Neural crest cell (in vitro differentiated cells): ENCODE results near the gene RNU11. TPM values are rescaled to one million over a fixed set of nuclear protein-coding genes. Genes with fewer than 3 reads are reported as not detected.
A peak's percentile ranks its signal among the peaks of the same experiment; 100 is the strongest.

Experiments used
- DNase-seq: peaks from one replicate; pipeline ENCODE4 v3.0.0; 2021; ENCODE audit warnings: low read depth, mixed read lengths, low spot score
- H3K27ac Mint-ChIP-seq: one replicate; pipeline ENCODE4 v1.8.0; 2021; ENCODE audit warnings: mild to moderate bottlenecking, mixed read lengths; ENCODE audit not compliant: unreplicated experiment
- H3K27me3 Mint-ChIP-seq: 2 replicates; pipeline ENCODE4 v1.8.0; 2021; ENCODE audit warnings: low read depth, mild to moderate bottlenecking, mixed read lengths
- H3K36me3 Mint-ChIP-seq: 2 replicates; pipeline ENCODE4 v1.8.0; 2021; ENCODE audit warnings: low read depth, mild to moderate bottlenecking, mixed read lengths
- H3K4me1 Mint-ChIP-seq: 2 replicates; pipeline ENCODE4 v1.8.0; 2021; ENCODE audit warnings: mixed read lengths
- H3K4me3 Mint-ChIP-seq: one replicate; pipeline ENCODE4 v1.8.0; 2021; ENCODE audit warnings: mild to moderate bottlenecking, mixed read lengths
- H3K9me3 Mint-ChIP-seq: 2 replicates; pipeline ENCODE4 v1.8.0; 2021; ENCODE audit warnings: mixed read lengths
- total RNA-seq: library from RNA; stranded (reverse); gene quantifications from 2 replicates; pipeline ENCODE4 v1.2.1, GENCODE V29; 2021
- TF ChIP-seq, protein P1 (sequence below): fragments of 200-600 bp; sonication (generic); conservative IDR thresholded peaks from 2 replicates; pipeline ENCODE4 v1.5.0; 2021; ENCODE audit warnings: antibody characterized with exemption, mild to moderate bottlenecking

The RNU11 gene
- total RNA-seq, 1 donor from 2014 or later: not detected

DNA sequence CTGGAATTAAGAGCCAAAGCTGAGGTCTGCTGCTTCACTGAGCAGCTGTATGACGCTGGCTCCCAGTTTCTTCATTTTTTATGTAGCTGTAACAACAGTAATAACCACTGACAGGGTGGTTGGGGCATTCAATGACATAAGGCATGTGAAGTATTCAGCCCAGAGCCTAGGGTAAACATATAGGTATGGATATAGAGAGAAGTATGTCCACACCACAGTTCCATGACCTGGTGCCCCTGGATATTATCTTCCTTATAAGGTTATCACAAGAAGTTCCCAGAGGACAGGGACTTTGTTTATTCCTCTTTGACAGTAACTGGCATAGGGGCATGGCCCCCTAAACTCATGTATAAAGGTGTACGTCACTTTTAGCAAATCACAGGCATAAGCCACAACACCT lies 41.6 kb upstream of the RNU11 start:
- H3K27ac Mint-ChIP-seq: no peak overlapping the region
- no peaks in the 10 kb centered on the region for H3K27me3 Mint-ChIP-seq
- peaks cover 12% of the 10 kb centered on the region for H3K4me1 Mint-ChIP-seq
- DNase-seq: no peak
- no peaks in the 10 kb centered on the region for H3K9me3 Mint-ChIP-seq
- H3K4me3 Mint-ChIP-seq: no peak overlapping the region
- no peaks in the 10 kb centered on the region for H3K36me3 Mint-ChIP-seq
- TF ChIP-seq, protein P1, sequence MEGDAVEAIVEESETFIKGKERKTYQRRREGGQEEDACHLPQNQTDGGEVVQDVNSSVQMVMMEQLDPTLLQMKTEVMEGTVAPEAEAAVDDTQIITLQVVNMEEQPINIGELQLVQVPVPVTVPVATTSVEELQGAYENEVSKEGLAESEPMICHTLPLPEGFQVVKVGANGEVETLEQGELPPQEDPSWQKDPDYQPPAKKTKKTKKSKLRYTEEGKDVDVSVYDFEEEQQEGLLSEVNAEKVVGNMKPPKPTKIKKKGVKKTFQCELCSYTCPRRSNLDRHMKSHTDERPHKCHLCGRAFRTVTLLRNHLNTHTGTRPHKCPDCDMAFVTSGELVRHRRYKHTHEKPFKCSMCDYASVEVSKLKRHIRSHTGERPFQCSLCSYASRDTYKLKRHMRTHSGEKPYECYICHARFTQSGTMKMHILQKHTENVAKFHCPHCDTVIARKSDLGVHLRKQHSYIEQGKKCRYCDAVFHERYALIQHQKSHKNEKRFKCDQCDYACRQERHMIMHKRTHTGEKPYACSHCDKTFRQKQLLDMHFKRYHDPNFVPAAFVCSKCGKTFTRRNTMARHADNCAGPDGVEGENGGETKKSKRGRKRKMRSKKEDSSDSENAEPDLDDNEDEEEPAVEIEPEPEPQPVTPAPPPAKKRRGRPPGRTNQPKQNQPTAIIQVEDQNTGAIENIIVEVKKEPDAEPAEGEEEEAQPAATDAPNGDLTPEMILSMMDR: no peak

DNA sequence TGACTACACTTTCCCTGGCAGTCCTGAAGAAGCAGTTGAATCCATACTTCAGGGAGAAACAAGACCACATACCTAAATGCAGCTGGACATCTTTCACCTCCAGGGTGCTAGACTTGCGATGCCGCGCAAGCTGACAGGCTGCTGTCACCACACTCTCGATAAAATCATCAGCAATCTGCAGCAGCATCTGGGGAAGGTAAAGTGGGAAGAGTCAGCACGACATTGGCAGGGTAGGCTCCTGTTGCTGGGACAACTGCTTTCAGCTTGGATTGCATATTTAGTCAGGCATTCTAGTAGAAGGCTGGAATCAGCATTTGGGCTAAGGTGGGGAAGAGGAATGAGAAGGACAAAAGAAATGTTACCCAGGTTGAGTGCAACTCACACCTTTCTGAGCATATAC lies 35.2 kb upstream of the RNU11 start:
- TF ChIP-seq, protein P1: no peak
- Mint-ChIP-seq H3K4me1 (no peaks in the 10 kb centered on the region), H3K9me3 (no peaks in the 10 kb centered on the region), H3K36me3 (peaks cover 6% of the 10 kb centered on the region), H3K27ac (no peak overlapping the region), H3K27me3 (no peaks in the 10 kb centered on the region), H3K4me3 (no peak overlapping the region)
- no peak for DNase-seq

DNA sequence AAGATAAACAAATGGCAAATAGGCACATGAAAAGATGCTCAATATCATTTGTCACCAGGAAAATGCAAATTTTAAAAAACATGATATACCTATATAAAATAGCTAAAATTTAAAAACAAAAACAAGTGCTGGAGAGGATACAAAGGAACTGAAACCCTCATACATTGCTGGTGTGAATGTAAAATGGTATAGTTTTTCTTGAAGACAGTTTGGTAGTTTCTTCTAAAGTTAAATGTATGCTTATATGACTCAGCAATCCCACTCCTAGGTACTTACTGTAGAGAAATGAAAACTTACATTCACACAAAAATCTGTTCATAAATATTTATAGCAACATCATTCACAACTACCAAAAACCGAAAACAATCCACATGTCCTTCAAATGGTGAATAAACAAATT lies 16.7 kb upstream of the RNU11 start:
- Mint-ChIP-seq H3K36me3 (peaks cover 4% of the 10 kb centered on the region), H3K4me1 (no peaks in the 10 kb centered on the region), H3K9me3 (peaks cover 3% of the 10 kb centered on the region), H3K27ac (no peak overlapping the region), H3K4me3 (no peak overlapping the region), H3K27me3 (no peaks in the 10 kb centered on the region)
- DNase-seq: no peak
- TF ChIP-seq, protein P1: no peak

DNA sequence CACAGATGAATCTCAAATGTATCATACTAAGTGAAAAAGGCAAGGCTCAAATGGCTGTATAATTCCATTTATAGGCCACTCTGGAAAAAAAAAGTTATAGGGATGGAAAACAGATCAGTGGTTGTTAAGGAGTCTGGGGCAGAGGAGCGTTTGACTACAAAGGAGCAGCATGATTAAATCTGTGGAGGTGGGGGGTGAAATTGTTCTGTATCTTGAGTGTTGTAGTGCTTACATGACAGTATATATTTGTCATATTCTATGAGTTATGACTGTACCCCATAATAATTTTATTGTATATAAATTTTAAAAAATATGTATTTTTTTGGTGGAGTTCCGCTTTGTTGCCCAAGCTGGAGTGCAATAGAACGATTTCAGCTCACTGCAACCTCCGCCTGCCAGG lies 15.8 kb upstream of the RNU11 start:
- H3K27me3 Mint-ChIP-seq: no peaks in the 10 kb centered on the region
- H3K9me3 Mint-ChIP-seq: peaks cover 3% of the 10 kb centered on the region
- no peak overlapping the region for H3K27ac Mint-ChIP-seq
- TF ChIP-seq, protein P1: no peak
- peaks cover 4% of the 10 kb centered on the region for H3K36me3 Mint-ChIP-seq
- no peak for DNase-seq
- no peaks in the 10 kb centered on the region for H3K4me1 Mint-ChIP-seq
- no peak overlapping the region for H3K4me3 Mint-ChIP-seq

DNA sequence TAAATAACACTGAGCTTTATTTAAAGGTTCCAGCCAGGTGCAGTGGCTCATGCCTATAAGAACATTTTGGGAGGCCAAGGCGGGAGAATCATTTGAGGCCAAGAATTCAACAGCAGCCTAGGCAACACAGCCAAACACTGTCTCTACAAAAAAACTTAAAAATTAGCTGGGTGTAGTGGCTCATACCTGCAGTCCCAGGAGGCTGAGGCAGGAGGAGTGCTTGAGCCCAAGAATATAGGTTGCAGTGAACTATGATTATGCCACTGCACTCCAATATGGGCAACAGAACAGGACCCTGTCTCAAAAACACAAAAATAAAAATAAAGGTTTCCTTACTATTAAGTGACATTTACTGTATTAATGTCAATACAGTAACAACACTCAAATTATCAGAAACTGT lies 7.6 kb upstream of the RNU11 start:
- no peaks in the 10 kb centered on the region for H3K36me3 Mint-ChIP-seq
- peak overlapping the region; percentile 84 for H3K4me3 Mint-ChIP-seq
- TF ChIP-seq, protein P1: peak; percentile 56

More for the DNA sequence above, 7.6 kb upstream of the RNU11 start:
- no peaks in the 10 kb centered on the region for H3K27me3 Mint-ChIP-seq
- no peak for DNase-seq
- H3K4me1 Mint-ChIP-seq: peaks cover 39% of the 10 kb centered on the region
- no peak overlapping the region for H3K27ac Mint-ChIP-seq
- no peaks in the 10 kb centered on the region for H3K9me3 Mint-ChIP-seq
